ENCODE data around the gene RAB17. TPM values are rescaled to one million over a fixed set of nuclear protein-coding genes. Genes with fewer than 3 reads are reported as not detected.

RAB17 gene
- total and polyA plus RNA-seq, 10 of the 15 experiments (the other 5 are each of a cell fraction or from before 2014, with no cell fraction given), result 0.07 to 1.4 (median 0.28) TPM; not detected in 3

DNA sequence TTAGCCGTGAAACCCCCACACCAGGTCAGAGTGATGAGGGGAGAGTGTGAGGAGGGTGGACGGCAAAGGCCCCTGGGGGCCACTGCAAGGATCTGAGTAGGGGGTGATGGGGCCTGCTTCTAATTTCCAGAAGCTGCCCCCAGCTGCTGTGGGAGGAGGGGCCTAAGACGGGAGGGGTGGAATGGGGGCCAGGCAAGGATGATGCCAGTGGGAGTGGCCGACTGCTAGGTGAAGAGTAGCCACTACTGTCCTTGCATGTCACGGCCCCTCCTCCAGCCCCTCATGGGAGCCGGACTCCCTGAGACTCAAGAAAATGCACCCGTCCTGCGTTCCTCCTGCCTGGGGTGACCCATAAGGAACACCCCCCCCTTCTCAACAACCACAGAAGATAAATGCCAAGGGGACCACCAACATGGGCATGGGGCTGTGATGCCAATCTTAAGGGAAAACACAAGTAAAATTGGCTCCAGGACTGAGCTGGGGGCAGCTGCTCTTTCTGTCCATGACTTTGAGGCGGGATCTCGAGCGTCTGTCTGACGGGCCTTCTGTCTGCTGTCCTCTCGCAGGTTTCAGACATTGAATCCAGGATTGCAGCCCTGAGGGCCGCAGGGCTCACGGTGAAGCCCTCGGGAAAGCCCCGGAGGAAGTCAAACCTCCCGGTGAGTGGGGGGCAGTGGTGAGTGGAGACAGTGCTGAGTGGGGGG lies 48.4 kb downstream of the RAB17 start (continued):
- TF ChIP-seq ZBTB40 (IDR thresholded peaks at IDR 0.05; ENCODE audit: borderline replicate concordance) (no peak), SREBF2 (IDR thresholded peaks at IDR 0.05; ENCODE audit: low read length) (no peak), CBX5 (IDR thresholded peaks at IDR 0.05; ENCODE audit: low read depth) (no peak), NR2C1 (IDR thresholded peaks at IDR 0.05) (no peak), BHLHE40 (IDR thresholded peaks at IDR 0.05; ENCODE audit: borderline replicate concordance in 1 of 2, low read depth in 2 of 2, low read length in 1 of 2) (no peak), ZNF217 (IDR thresholded peaks at IDR 0.05) (no peak)
- TF ChIP-seq, protein P1, sequence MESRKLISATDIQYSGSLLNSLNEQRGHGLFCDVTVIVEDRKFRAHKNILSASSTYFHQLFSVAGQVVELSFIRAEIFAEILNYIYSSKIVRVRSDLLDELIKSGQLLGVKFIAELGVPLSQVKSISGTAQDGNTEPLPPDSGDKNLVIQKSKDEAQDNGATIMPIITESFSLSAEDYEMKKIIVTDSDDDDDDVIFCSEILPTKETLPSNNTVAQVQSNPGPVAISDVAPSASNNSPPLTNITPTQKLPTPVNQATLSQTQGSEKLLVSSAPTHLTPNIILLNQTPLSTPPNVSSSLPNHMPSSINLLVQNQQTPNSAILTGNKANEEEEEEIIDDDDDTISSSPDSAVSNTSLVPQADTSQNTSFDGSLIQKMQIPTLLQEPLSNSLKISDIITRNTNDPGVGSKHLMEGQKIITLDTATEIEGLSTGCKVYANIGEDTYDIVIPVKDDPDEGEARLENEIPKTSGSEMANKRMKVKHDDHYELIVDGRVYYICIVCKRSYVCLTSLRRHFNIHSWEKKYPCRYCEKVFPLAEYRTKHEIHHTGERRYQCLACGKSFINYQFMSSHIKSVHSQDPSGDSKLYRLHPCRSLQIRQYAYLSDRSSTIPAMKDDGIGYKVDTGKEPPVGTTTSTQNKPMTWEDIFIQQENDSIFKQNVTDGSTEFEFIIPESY (IDR thresholded peaks at IDR 0.05), result no peak
- TF ChIP-seq, protein P2, sequence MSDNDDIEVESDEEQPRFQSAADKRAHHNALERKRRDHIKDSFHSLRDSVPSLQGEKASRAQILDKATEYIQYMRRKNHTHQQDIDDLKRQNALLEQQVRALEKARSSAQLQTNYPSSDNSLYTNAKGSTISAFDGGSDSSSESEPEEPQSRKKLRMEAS (IDR thresholded peaks at IDR 0.05; ENCODE audit: low read depth, low read length), result no peak

All from GM12878 (cell line).